ENCODE data around the gene PDE10A. TPM values are rescaled to one million over a fixed set of nuclear protein-coding genes. Genes with fewer than 3 reads are reported as not detected.

Gene PDE10A
- total and polyA plus RNA-seq, 2 of the 8 experiments (the other 6 are each of a cell fraction or from before 2014, with no cell fraction given), result 1.1 to 2.4 TPM

- Histone ChIP-seq H3K18ac (ENCODE audit: extremely low read depth, low read length) (no peak overlapping the region), H4K8ac (ENCODE audit: extremely low read depth, insufficient read depth, low read length) (no peak overlapping the region), H2BK12ac (ENCODE audit: low read depth, low read length) (no peak overlapping the region), H2AK5ac (ENCODE audit: low read depth, low read length) (no peak overlapping the region), H2BK20ac (ENCODE audit: low read length) (no peak overlapping the region), H3K79me2 (ENCODE audit: control insufficient read depth in 1 of 2, insufficient read depth in 2 of 2, low read length in 2 of 2) (no peaks in the 10 kb centered on the region), H3K4me1 (replicated peaks in 1 of 4; ENCODE audit: control insufficient read depth in 3 of 4, insufficient read depth in 4 of 4, low read length in 3 of 4) (peaks cover 5 to 12% (median 9%) of the 10 kb centered on the region in 4 experiments), H3K36me3 (ENCODE audit: control insufficient read depth in 2 of 4, insufficient read depth in 4 of 4, low read length in 3 of 4) (no peaks in the 10 kb centered on the region), H3K27ac (ENCODE audit: low read depth, low read length) (no peak overlapping the region), H3K79me1 (ENCODE audit: low read depth, low read length) (no peaks in the 10 kb centered on the region), H2BK120ac (replicated peaks; ENCODE audit: low read depth, low read length) (no peak overlapping the region), H3K9me3 (ENCODE audit: insufficient read depth in 2 of 2, low read depth in 1 of 2, low read length in 1 of 2) (no peaks in the 10 kb centered on the region), H2AFZ (ENCODE audit: low read length) (no peak overlapping the region), H3K4me2 (ENCODE audit: insufficient read depth in 1 of 2, low read depth in 2 of 2, low read length in 2 of 2) (no peak overlapping the region), H4K20me1 (replicated peaks in 1 of 2; ENCODE audit: control insufficient read depth in 1 of 2, insufficient read depth in 2 of 2, low read length in 2 of 2) (peaks cover 0 to 2% of the 10 kb centered on the region in 2 experiments), H3K14ac (ENCODE audit: insufficient read length) (no peak overlapping the region), H2BK15ac (ENCODE audit: low read length) (no peak overlapping the region), H3K27me3 (replicated peaks in 1 of 4; ENCODE audit: control insufficient read depth in 3 of 4, extremely low read depth in 1 of 4, insufficient read depth in 3 of 4, low read length in 3 of 4) (no peaks in the 10 kb centered on the region), H3K4ac (replicated peaks; ENCODE audit: insufficient read length, low read depth, low read length) (no peak overlapping the region), H3K23me2 (ENCODE audit: low read depth, low read length) (no peaks in the 10 kb centered on the region; the same call in 1 of the 2 replicates), H2BK5ac (ENCODE audit: low read depth, low read length) (no peak overlapping the region), H3K56ac (replicated peaks; ENCODE audit: insufficient read length, low read depth, low read length) (no peak overlapping the region), H3K4me3 (ENCODE audit: extremely low read depth in 1 of 4, insufficient read depth in 2 of 4, low read depth in 3 of 4, low read length in 4 of 4) (no peak overlapping the region), H4K91ac (replicated peaks; ENCODE audit: insufficient read length, low read length) (no peak overlapping the region), H3K23ac (ENCODE audit: insufficient read length) (no peak overlapping the region), H3K9ac (replicated peaks in 1 of 4; ENCODE audit: extremely low read depth in 1 of 4, low read depth in 3 of 4, low read length in 3 of 4) (no peak overlapping the region), H4K5ac (ENCODE audit: insufficient read length, low read depth, low read length) (no peak overlapping the region)
- POLR2A ChIA-PET (ENCODE audit: partially characterized antibody), result no interaction called here
- TF ChIP-seq EZH2 (IDR thresholded peaks at IDR 0.05; ENCODE audit: low read depth, low read length, severe bottlenecking) (no peak), SP1 (IDR thresholded peaks at IDR 0.05; ENCODE audit: low read depth, low read length) (no peak), SIX5 (IDR thresholded peaks at IDR 0.05; ENCODE audit: low read depth, low read length) (no peak)
- no peak for DNase-seq (ENCODE audit: low read depth in 1 of 2, low spot score in 2 of 2)
- CTCF ChIA-PET (ENCODE audit: partially characterized antibody), result no interaction called here
- FAIRE-seq, result no peak
- WGBS, 2 experiments (ENCODE audit: extremely low coverage in 1 of 2, insufficient coverage in 1 of 2, insufficient read length in 1 of 2, insufficient replicate concordance in 2 of 2, low coverage in 1 of 2, low lambda C conversion rate in 2 of 2, missing lambda C conversion rate in 1 of 2), result 88% methylated on average over 15 of the region's 15 CpGs; no CpG with 5 or more reads in 1 of the 2 experiments
These were observed 21.3 kb downstream of the PDE10A start for GRCh38 chr6:165641672-165642156.
